SK-N-MC (cell line): ENCODE data around the gene PRDM16.

Experiments used
- EZH2 ChIP-seq: fragments of 200-600 bp; sonication (generic); IDR thresholded peaks from one replicate; pipeline ENCODE4 v1.6.1; 2017; ENCODE audit warnings: antibody characterized with exemption
- FOXP2 ChIP-seq: optimal IDR thresholded peaks from 2 replicates; pipeline ENCODE3; 2011; ENCODE audit warnings: mild to moderate bottlenecking, moderate library complexity; ENCODE audit not compliant: insufficient read depth; ENCODE audit errors: extremely low read length, control extremely low read depth
- POLR2AphosphoS5 ChIP-seq: IDR thresholded peaks from 2 replicates; pipeline ENCODE4 v1.6.1; 2012; ENCODE audit warnings: mild to moderate bottlenecking, low read depth, low read length, borderline replicate concordance

DNA sequence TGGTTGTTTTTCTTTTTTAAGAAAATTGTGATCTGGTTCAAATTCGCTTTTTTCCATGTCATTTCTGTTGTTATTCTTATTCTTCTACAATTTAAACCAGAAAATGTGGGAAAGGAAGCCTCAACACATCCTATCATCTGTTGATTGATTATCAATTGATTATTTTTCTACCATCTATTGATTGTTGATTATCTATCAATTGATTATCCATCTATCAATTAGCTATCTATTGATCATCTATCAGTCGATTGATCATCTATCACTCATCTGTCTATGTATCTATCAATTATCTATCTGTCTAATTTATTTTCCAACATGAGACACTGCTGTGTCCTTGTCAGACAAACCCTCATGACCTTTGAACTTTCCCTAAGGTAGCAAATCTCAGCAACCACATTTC is 249.3 kb downstream of the PRDM16 start:
- no peak for TF ChIP-seq POLR2AphosphoS5
- no peak for TF ChIP-seq EZH2
- TF ChIP-seq FOXP2 = no peak
